ENCODE results near the gene ATG9A. TPM values are rescaled to one million over a fixed set of nuclear protein-coding genes. Genes with fewer than 3 reads are reported as not detected.

The ATG9A gene
- total and polyA plus RNA-seq, 4 experiments from 2014 or later, result 10.3 to 53.0 (median 38.2) TPM

GRCh38 chr2:219272995-219273394 is 43.6 kb upstream of the ATG9A start:
- no peak for DNase-seq
- Histone ChIP-seq H3K4me3 (ENCODE audit: low read length in 2 of 2) (no peak overlapping the region), H3K27ac (ENCODE audit: low read depth, low read length) (no peak overlapping the region), H3K36me3 (ENCODE audit: insufficient read depth, low read length) (no peaks in the 10 kb centered on the region), H3K9me3 (ENCODE audit: control insufficient read depth in 1 of 2, low read length in 2 of 2) (no peaks in the 10 kb centered on the region), H3K4me1 (ENCODE audit: insufficient read depth, low read length) (peaks cover 7% of the 10 kb centered on the region), H3K27me3 (ENCODE audit: insufficient read depth, low read length) (no peaks in the 10 kb centered on the region)
- CTCF ChIA-PET (ENCODE audit: partially characterized antibody), result interaction anchor here (0.7 to 1.7 kb wide), 4 partner anchors 18 to 43 kb away, joined by 3 to 5 read pairs (median 4); partner anchors contain the start of genes ANKZF1, ATG9A and TUBA4A
- intact Hi-C loops (cut with micrococcal nuclease), result loop anchor here (10.0 kb wide), 1 partner anchor 378 kb away; no protein-coding TSS in a partner anchor
- Mint-ChIP-seq H3K4me1 (peaks cover 7 to 9% (median 8%) of the 10 kb centered on the region in 4 donors), H3K36me3 (no peaks in the 10 kb centered on the region), H3K27ac (no peak overlapping the region), H3K4me3 (no peak overlapping the region), H3K27me3 (peaks cover 0 to 3% of the 10 kb centered on the region in 2 donors), H3K9me3 (no peaks in the 10 kb centered on the region)
- POLR2A ChIA-PET (ENCODE audit: partially characterized antibody), result no interaction called here

- Mint-ChIP-seq H3K27ac (no peak overlapping the region), H3K4me3 (no peak overlapping the region), H3K4me1 (peaks cover under 1 to 3% (median 2%) of the 10 kb centered on the region in 4 donors), H3K36me3 (no peaks in the 10 kb centered on the region), H3K27me3 (peaks cover 0 to 3% of the 10 kb centered on the region in 2 donors), H3K9me3 (no peaks in the 10 kb centered on the region)
- CTCF ChIA-PET (ENCODE audit: partially characterized antibody), result interaction anchor here (0.7 to 1.1 kb wide), 2 partner anchors 18 to 43 kb away, joined by 3 read pairs; partner anchors contain the start of genes ANKZF1, ATG9A and TUBA4A
- Histone ChIP-seq H3K27ac (ENCODE audit: low read depth, low read length) (no peak overlapping the region), H3K4me1 (ENCODE audit: insufficient read depth, low read length) (peaks cover 1% of the 10 kb centered on the region), H3K36me3 (ENCODE audit: insufficient read depth, low read length) (no peaks in the 10 kb centered on the region), H3K27me3 (ENCODE audit: insufficient read depth, low read length) (no peaks in the 10 kb centered on the region), H3K4me3 (ENCODE audit: low read length in 2 of 2) (no peak overlapping the region), H3K9me3 (ENCODE audit: control insufficient read depth in 1 of 2, low read length in 2 of 2) (no peaks in the 10 kb centered on the region)
- POLR2A ChIA-PET (ENCODE audit: partially characterized antibody), result no interaction called here
- DNase-seq, result no peak
- intact Hi-C loops (cut with micrococcal nuclease), result loop anchor here (10.0 kb wide), 1 partner anchor 378 kb away; no protein-coding TSS in a partner anchor
These were observed 42.9 kb upstream of the ATG9A start for GRCh38 chr2:219272356-219272755.

GRCh38 chr2:219271021-219271420 is 41.6 kb upstream of the ATG9A start:
- intact Hi-C loops (cut with micrococcal nuclease), result loop anchor here (10.0 kb wide), 1 partner anchor 376 kb away; no protein-coding TSS in a partner anchor
- Histone ChIP-seq H3K9me3 (ENCODE audit: control insufficient read depth in 1 of 2, low read length in 2 of 2) (no peaks in the 10 kb centered on the region), H3K4me3 (ENCODE audit: low read length in 2 of 2) (no peak overlapping the region), H3K27me3 (ENCODE audit: insufficient read depth, low read length) (no peaks in the 10 kb centered on the region), H3K36me3 (ENCODE audit: insufficient read depth, low read length) (no peaks in the 10 kb centered on the region), H3K4me1 (ENCODE audit: insufficient read depth, low read length) (no peaks in the 10 kb centered on the region), H3K27ac (ENCODE audit: low read depth, low read length) (no peak overlapping the region)
- H3K36me3 Mint-ChIP-seq, result no peaks in the 10 kb centered on the region
- peaks cover 0 to 3% of the 10 kb centered on the region in 2 donors for H3K27me3 Mint-ChIP-seq
- POLR2A ChIA-PET (ENCODE audit: partially characterized antibody), result interaction anchor here (2.2 kb wide), 1 partner anchor 17 kb away, joined by 8 read pairs; the partner anchor contains the start of gene TUBA4A
- H3K27ac Mint-ChIP-seq, result peak overlapping the region in 1 of 7 donors; percentile 53
- DNase-seq, result peak in 1 of 5 donors; percentile 16
- H3K4me1 Mint-ChIP-seq, result no peaks in the 10 kb centered on the region
- H3K4me3 Mint-ChIP-seq, result peak overlapping the region in 1 of 8 donors; percentile 18
- no peaks in the 10 kb centered on the region for H3K9me3 Mint-ChIP-seq
- CTCF ChIA-PET (ENCODE audit: partially characterized antibody), result interaction anchor here (1.2 kb wide), 1 partner anchor 24 kb away, joined by 3 read pairs; no protein-coding TSS in a partner anchor

GRCh38 chr2:219270055-219270372 is 40.6 kb upstream of the ATG9A start:
- Histone ChIP-seq H3K27me3 (ENCODE audit: insufficient read depth, low read length) (no peaks in the 10 kb centered on the region), H3K36me3 (ENCODE audit: insufficient read depth, low read length) (no peaks in the 10 kb centered on the region), H3K4me1 (ENCODE audit: insufficient read depth, low read length) (no peaks in the 10 kb centered on the region), H3K27ac (ENCODE audit: low read depth, low read length) (no peak overlapping the region), H3K4me3 (ENCODE audit: low read length in 2 of 2) (no peak overlapping the region), H3K9me3 (ENCODE audit: control insufficient read depth in 1 of 2, low read length in 2 of 2) (no peaks in the 10 kb centered on the region)
- Mint-ChIP-seq H3K4me1 (no peaks in the 10 kb centered on the region), H3K9me3 (no peaks in the 10 kb centered on the region), H3K27me3 (peaks cover 0 to 3% of the 10 kb centered on the region in 2 donors), H3K4me3 (no peak overlapping the region), H3K27ac (no peak overlapping the region), H3K36me3 (no peaks in the 10 kb centered on the region)
- POLR2A ChIA-PET (ENCODE audit: partially characterized antibody), result interaction anchor here (2.2 kb wide), 1 partner anchor 16 kb away, joined by 8 read pairs; the partner anchor contains the start of gene TUBA4A
- CTCF ChIA-PET (ENCODE audit: partially characterized antibody), result interaction anchor here (1.0 to 1.3 kb wide), 4 partner anchors 9 to 115 kb away, joined by 3 to 4 read pairs (median 3); no protein-coding TSS in a partner anchor
- intact Hi-C loops (cut with micrococcal nuclease), result loop anchor here (10.0 kb wide), 1 partner anchor 375 kb away; no protein-coding TSS in a partner anchor
- DNase-seq, result no peak

- H3K4me1 Mint-ChIP-seq, result no peaks in the 10 kb centered on the region
- Histone ChIP-seq H3K27ac (ENCODE audit: low read depth, low read length) (no peak overlapping the region), H3K9me3 (ENCODE audit: control insufficient read depth in 1 of 2, low read length in 2 of 2) (no peaks in the 10 kb centered on the region), H3K36me3 (ENCODE audit: insufficient read depth, low read length) (no peaks in the 10 kb centered on the region), H3K4me1 (ENCODE audit: insufficient read depth, low read length) (no peaks in the 10 kb centered on the region), H3K4me3 (ENCODE audit: low read length in 2 of 2) (no peak overlapping the region), H3K27me3 (ENCODE audit: insufficient read depth, low read length) (no peaks in the 10 kb centered on the region)
- peaks cover 0 to 3% of the 10 kb centered on the region in 2 donors for H3K27me3 Mint-ChIP-seq
- no peaks in the 10 kb centered on the region for H3K36me3 Mint-ChIP-seq
- peak in 1 of 5 donors; percentile 9 for DNase-seq
- no peak overlapping the region for H3K4me3 Mint-ChIP-seq
- ChIA-PET POLR2A (ENCODE audit: partially characterized antibody) (interaction anchor here (2.2 kb wide), 1 partner anchor 15 kb away, joined by 8 read pairs; the partner anchor contains the start of gene TUBA4A), CTCF (ENCODE audit: partially characterized antibody) (interaction anchor here (0.9 to 1.3 kb wide), 5 partner anchors 8 to 115 kb away, joined by 3 to 4 read pairs (median 3); partner anchors contain the start of gene DNAJB2)
- H3K27ac Mint-ChIP-seq, result no peak overlapping the region
- H3K9me3 Mint-ChIP-seq, result no peaks in the 10 kb centered on the region
- intact Hi-C loops (cut with micrococcal nuclease), result loop anchor here (10.0 kb wide), 1 partner anchor 375 kb away; no protein-coding TSS in a partner anchor
These were observed 40.1 kb upstream of the ATG9A start for GRCh38 chr2:219269362-219270054.

GRCh38 chr2:219268294-219268693 is 38.9 kb upstream of the ATG9A start:
- Mint-ChIP-seq H3K27me3 (peaks cover 0 to 1% of the 10 kb centered on the region in 2 donors), H3K27ac (no peak overlapping the region), H3K36me3 (no peaks in the 10 kb centered on the region), H3K4me1 (no peaks in the 10 kb centered on the region), H3K9me3 (no peaks in the 10 kb centered on the region), H3K4me3 (peak overlapping the region in 1 of 8 donors; percentile 43)
- CTCF ChIA-PET (ENCODE audit: partially characterized antibody), result no interaction called here
- Histone ChIP-seq H3K27me3 (ENCODE audit: insufficient read depth, low read length) (no peaks in the 10 kb centered on the region), H3K27ac (ENCODE audit: low read depth, low read length) (no peak overlapping the region), H3K36me3 (ENCODE audit: insufficient read depth, low read length) (no peaks in the 10 kb centered on the region), H3K4me1 (ENCODE audit: insufficient read depth, low read length) (no peaks in the 10 kb centered on the region), H3K4me3 (ENCODE audit: low read length in 2 of 2) (no peak overlapping the region), H3K9me3 (ENCODE audit: control insufficient read depth in 1 of 2, low read length in 2 of 2) (no peaks in the 10 kb centered on the region)
- peak in 1 of 5 donors; percentile 3 for DNase-seq
- intact Hi-C loops (cut with micrococcal nuclease), result no loop called here
- POLR2A ChIA-PET (ENCODE audit: partially characterized antibody), result interaction anchor here (1.2 kb wide), 1 partner anchor 11 kb away, joined by 3 read pairs; the partner anchor contains the start of gene DNAJB2

- ChIA-PET CTCF (ENCODE audit: partially characterized antibody) (interaction anchor here (0.6 to 1.6 kb wide), 2 partner anchors 10 to 113 kb away, joined by 3 to 5 read pairs; no protein-coding TSS in a partner anchor), POLR2A (ENCODE audit: partially characterized antibody) (interaction anchor here (1.2 kb wide), 1 partner anchor 13 kb away, joined by 3 read pairs; the partner anchor contains the start of gene DNAJB2)
- H3K27ac Mint-ChIP-seq, result peak overlapping the region in 1 of 7 donors; percentile 17
- no peak for DNase-seq
- H3K9me3 Mint-ChIP-seq, result no peaks in the 10 kb centered on the region
- no peak overlapping the region for H3K4me3 ChIP-seq (ENCODE audit: low read length in 2 of 2)
- H3K4me1 Mint-ChIP-seq, result no peaks in the 10 kb centered on the region
- peaks cover 1 to 4% of the 10 kb centered on the region in 2 donors for H3K27me3 Mint-ChIP-seq
- no peaks in the 10 kb centered on the region for H3K9me3 ChIP-seq (ENCODE audit: control insufficient read depth in 1 of 2, low read length in 2 of 2)
- no peak overlapping the region for H3K27ac ChIP-seq (ENCODE audit: low read depth, low read length)
- no peaks in the 10 kb centered on the region for H3K36me3 ChIP-seq (ENCODE audit: insufficient read depth, low read length)
- intact Hi-C loops (cut with micrococcal nuclease), result no loop called here
- no peak overlapping the region for H3K4me3 Mint-ChIP-seq
- H3K4me1 ChIP-seq (ENCODE audit: insufficient read depth, low read length), result no peaks in the 10 kb centered on the region
- no peaks in the 10 kb centered on the region for H3K36me3 Mint-ChIP-seq
- H3K27me3 ChIP-seq (ENCODE audit: insufficient read depth, low read length), result no peaks in the 10 kb centered on the region
These were observed 37.5 kb upstream of the ATG9A start for GRCh38 chr2:219266886-219267285.

Measured in CD4-positive, alpha-beta memory T cell (primary cell).